ENCODE measurements around the gene SLAMF9.

GRCh38 chr1:159953536-159954515, at the start of gene SLAMF9:
- TF ChIP-seq POLR2A (IDR thresholded peaks at IDR 0.05; ENCODE audit: low read length), result no peak
- TF ChIP-seq GATA1 (IDR thresholded peaks at IDR 0.05; ENCODE audit: low read depth, low read length), result no peak
